GM12875 (cell line): ENCODE results near the gene ATG10.
A peak's percentile ranks its signal among the peaks of the same experiment; 100 is the strongest.

ENCODE experiments used
- H3K4me3 ChIP-seq: one replicate; pipeline ENCODE4 v1.5.1; 2011; ENCODE audit warnings: low read depth, low read length, control low read depth
- CTCF ChIP-seq: IDR thresholded peaks from 2 replicates; pipeline ENCODE4 v1.5.1; 2011; ENCODE audit warnings: low read depth, mild to moderate bottlenecking, control low read depth, inconsistent platforms, low read length, moderate library complexity, borderline replicate concordance; ENCODE audit not compliant: insufficient read depth

Gene ATG10

GRCh38 chr5:82168294-82168693, 196.5 kb downstream of the ATG10 start:
- TF ChIP-seq CTCF: no peak

GRCh38 chr5:82169892-82170291, 198.1 kb downstream of the ATG10 start:
- H3K4me3 ChIP-seq: no peak overlapping the region
- no peak for TF ChIP-seq CTCF

More at GRCh38 chr5:82168294-82168693, 196.5 kb downstream of the ATG10 start:
- no peak overlapping the region for H3K4me3 ChIP-seq

- H3K4me3 ChIP-seq: no peak overlapping the region
- peak; percentile 66 for TF ChIP-seq CTCF
Observed at GRCh38 chr5:82174128-82174918, 202.5 kb downstream of the ATG10 start.

GRCh38 chr5:82174919-82175219, 203.0 kb downstream of the ATG10 start:
- no peak overlapping the region for H3K4me3 ChIP-seq
- no peak for TF ChIP-seq CTCF

GRCh38 chr5:82176115-82176814, 204.4 kb downstream of the ATG10 start:
- H3K4me3 ChIP-seq: no peak overlapping the region
- TF ChIP-seq CTCF: no peak

GRCh38 chr5:82178378-82178777, 206.6 kb downstream of the ATG10 start:
- no peak overlapping the region for H3K4me3 ChIP-seq
- no peak for TF ChIP-seq CTCF

GRCh38 chr5:82182662-82183061, 210.8 kb downstream of the ATG10 start:
- H3K4me3 ChIP-seq: no peak overlapping the region
- no peak for TF ChIP-seq CTCF
